Vagina (tissue), 2 donors: ENCODE data around the gene THAP4.

Source experiments
- POLR2A ChIP-seq, 2 donors: fragments of 450-650 bp; IDR thresholded peaks; one replicate each; pipeline ENCODE4 v1.6.1; 2017; ENCODE audit warnings: antibody characterized with exemption in 2 of 2, mild to moderate bottlenecking in 2 of 2, moderate library complexity in 2 of 2
- POLR2AphosphoS5 ChIP-seq, 2 donors: sonication (generic); formaldehyde crosslinking; IDR thresholded peaks; one replicate each; pipeline ENCODE4 v1.9.0; 2017; ENCODE audit warnings: antibody characterized with exemption in 2 of 2, mild to moderate bottlenecking in 2 of 2, low read depth in 1 of 2; ENCODE audit not compliant: insufficient read depth in 1 of 2
- TF ChIP-seq, protein P1 (sequence below), 3 experiments: fragments of 450-650 bp in 2 of 3; fragments of 200-600 bp in 1 of 3; sonication (generic) in 1 of 3; IDR thresholded peaks; one replicate each; pipeline ENCODE4 v1.5.1; 2017 to 2019; ENCODE audit warnings: antibody characterized with exemption in 3 of 3, mild to moderate bottlenecking in 2 of 3, moderate library complexity in 2 of 3

DNA sequence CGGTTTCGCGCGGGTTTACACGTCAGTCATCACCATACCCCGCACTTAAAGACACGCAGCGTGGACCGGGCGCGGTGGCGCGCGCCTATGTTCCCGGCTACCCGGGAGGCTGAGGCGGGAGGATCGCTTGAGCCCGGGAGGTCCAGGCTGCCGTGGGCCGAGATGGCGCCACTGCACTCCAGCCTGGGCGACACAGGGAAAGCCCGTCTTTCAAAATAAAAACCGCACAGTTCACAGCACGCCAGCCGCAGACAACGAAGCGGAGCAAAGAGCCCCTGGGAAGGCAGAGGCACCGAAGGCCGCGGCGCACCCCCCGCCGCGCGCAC lies 49.3 kb upstream of the THAP4 start:
- TF ChIP-seq, protein P1, sequence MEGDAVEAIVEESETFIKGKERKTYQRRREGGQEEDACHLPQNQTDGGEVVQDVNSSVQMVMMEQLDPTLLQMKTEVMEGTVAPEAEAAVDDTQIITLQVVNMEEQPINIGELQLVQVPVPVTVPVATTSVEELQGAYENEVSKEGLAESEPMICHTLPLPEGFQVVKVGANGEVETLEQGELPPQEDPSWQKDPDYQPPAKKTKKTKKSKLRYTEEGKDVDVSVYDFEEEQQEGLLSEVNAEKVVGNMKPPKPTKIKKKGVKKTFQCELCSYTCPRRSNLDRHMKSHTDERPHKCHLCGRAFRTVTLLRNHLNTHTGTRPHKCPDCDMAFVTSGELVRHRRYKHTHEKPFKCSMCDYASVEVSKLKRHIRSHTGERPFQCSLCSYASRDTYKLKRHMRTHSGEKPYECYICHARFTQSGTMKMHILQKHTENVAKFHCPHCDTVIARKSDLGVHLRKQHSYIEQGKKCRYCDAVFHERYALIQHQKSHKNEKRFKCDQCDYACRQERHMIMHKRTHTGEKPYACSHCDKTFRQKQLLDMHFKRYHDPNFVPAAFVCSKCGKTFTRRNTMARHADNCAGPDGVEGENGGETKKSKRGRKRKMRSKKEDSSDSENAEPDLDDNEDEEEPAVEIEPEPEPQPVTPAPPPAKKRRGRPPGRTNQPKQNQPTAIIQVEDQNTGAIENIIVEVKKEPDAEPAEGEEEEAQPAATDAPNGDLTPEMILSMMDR (IDR thresholded peaks at IDR 0.05), result no peak
- TF ChIP-seq POLR2AphosphoS5 (IDR thresholded peaks at IDR 0.05; ENCODE audit: insufficient read depth in 1 of 2, low read depth in 1 of 2), result no peak
- TF ChIP-seq POLR2A (IDR thresholded peaks at IDR 0.05), result no peak
